GM12878 (cell line): ENCODE results near the gene MAK. TPM values are rescaled to one million over a fixed set of nuclear protein-coding genes. Genes with fewer than 3 reads are reported as not detected.

Source experiments
- ATAC-seq: fragments of 200-7000 bp; cut with Tn5 transposase; 3 replicates; pipeline ENCODE4 v1.9.1; 2020; ENCODE audit warnings: mild to moderate bottlenecking, moderate library complexity
- BruUV-seq: library from RNA; stranded (reverse); fragments of 400-500 nt; replicated peaks from 2 replicates; lab custom pipeline; 2021; lab: Mats Ljungman, UMichigan
- CTCF ChIA-PET: fragments of 300-600 bp; sonication (Branson Sonifier 250); formaldehyde crosslinking; extraction: SDS; loops from one replicate; lab custom pipeline; 2021; ENCODE audit warnings: inconsistent platforms; lab: Yijun Ruan, JAX
- POLR2A ChIA-PET: fragments of 350-600 bp; formaldehyde crosslinking; extraction: SDS; loops from one replicate; lab custom pipeline; 2021; ENCODE audit warnings: inconsistent platforms; lab: Charles Lee
- RAD21 ChIA-PET: fragments of 300-600 bp; sonication (Branson Sonifier 250); formaldehyde crosslinking; loops from one replicate; lab custom pipeline; 2023; ENCODE audit warnings: antibody characterized with exemption; ENCODE audit not compliant: unreplicated experiment; lab: Charles Lee
- SMC1A ChIA-PET: fragments of 300-600 bp; sonication (Branson Sonifier 250); formaldehyde crosslinking; loops from one replicate; lab custom pipeline; 2023; ENCODE audit not compliant: unreplicated experiment, uncharacterized antibody; lab: Charles Lee
- DNase-seq: peaks from one replicate; pipeline ENCODE4 v3.0.0-alpha.2; 2011; ENCODE audit warnings: low read depth, low spot score
- FAIRE-seq: peaks from 3 replicates; lab custom pipeline; 2011; peaks lifted over from hg19 to GRCh38; lab: Jason Lieb, UNC
- H2AFZ ChIP-seq: 2 replicates; pipeline ENCODE4 v1.6.0; 2011; ENCODE audit warnings: low read depth, low read length, control low read depth; ENCODE audit not compliant: control insufficient read depth
- H3K27ac ChIP-seq: 2 replicates; pipeline ENCODE4 v1.5.1; 2011; ENCODE audit warnings: control low read depth; ENCODE audit not compliant: control insufficient read depth, insufficient read depth
- H3K27me3 ChIP-seq, 2 experiments: replicated peaks in 1 of 2; 2 replicates each; pipeline versions ENCODE4 v1.6.0 to v1.6.1; 2011; ENCODE audit warnings: low read length in 1 of 2; ENCODE audit not compliant: control insufficient read depth in 2 of 2, insufficient read depth in 2 of 2
- H3K36me3 ChIP-seq, 2 experiments: 2 replicates each; pipeline ENCODE4 v1.5.1; 2011; ENCODE audit warnings: low read length in 1 of 2; ENCODE audit not compliant: control insufficient read depth in 2 of 2, insufficient read depth in 2 of 2
- H3K4me1 ChIP-seq: 2 replicates; pipeline ENCODE4 v1.6.1; 2011; ENCODE audit warnings: mild to moderate bottlenecking, low read length, moderate library complexity, mixed read lengths; ENCODE audit not compliant: control insufficient read depth, insufficient read depth
- H3K4me2 ChIP-seq: 2 replicates; pipeline ENCODE4 v1.6.0; 2011; ENCODE audit warnings: control low read depth; ENCODE audit not compliant: control insufficient read depth, insufficient read depth
- H3K4me3 ChIP-seq: fragments of 200-600 bp; sonication (generic); 2 replicates; pipeline ENCODE4 v1.5.1; 2016
- H3K79me2 ChIP-seq: 2 replicates; pipeline ENCODE4 v1.6.0; 2011; ENCODE audit warnings: low read length; ENCODE audit not compliant: control insufficient read depth, insufficient read depth
- H3K9ac ChIP-seq: 2 replicates; pipeline ENCODE4 v1.8.0; 2011; ENCODE audit warnings: low read length, control low read depth, mixed read lengths; ENCODE audit not compliant: control insufficient read depth, insufficient read depth
- H3K9me3 ChIP-seq: replicated peaks from 3 replicates; pipeline ENCODE4 v1.5.1; 2011; ENCODE audit warnings: mild to moderate bottlenecking, low read length; ENCODE audit not compliant: control insufficient read depth, insufficient read depth
- H4K20me1 ChIP-seq: 2 replicates; pipeline ENCODE4 v1.6.0; 2011; ENCODE audit not compliant: control insufficient read depth, insufficient read depth
- JUNB ChIP-seq: IDR thresholded peaks from 2 replicates; pipeline ENCODE4 v1.6.1; 2016; ENCODE audit warnings: antibody characterized with exemption, mild to moderate bottlenecking
- KAT2A ChIP-seq: conservative IDR thresholded peaks from 2 replicates; pipeline ENCODE4 v1.6.1; 2011; ENCODE audit warnings: low read depth, low read length; ENCODE audit not compliant: control insufficient read depth
- NFYB ChIP-seq: IDR thresholded peaks from 2 replicates; pipeline ENCODE4 v1.6.1; 2011; ENCODE audit warnings: low read depth, mild to moderate bottlenecking, low read length, improper control_type of control experiment, moderate library complexity; ENCODE audit not compliant: insufficient read depth
- POLR2AphosphoS5 ChIP-seq: IDR thresholded peaks from 2 replicates; pipeline ENCODE4 v1.6.1; 2011; ENCODE audit warnings: mild to moderate bottlenecking, low read length, inconsistent platforms
- RELA ChIP-seq: fragments of 450-650 bp; IDR thresholded peaks from 2 replicates; pipeline ENCODE4 v1.8.0; 2014; ENCODE audit warnings: borderline replicate concordance; ENCODE audit not compliant: partially characterized antibody
- STAT1 ChIP-seq: fragments of 450-650 bp; conservative IDR thresholded peaks from 2 replicates; pipeline ENCODE4 v1.6.1; 2014; ENCODE audit warnings: antibody characterized with exemption, mild to moderate bottlenecking
- ZNF622 ChIP-seq: fragments of 450-650 bp; IDR thresholded peaks from 2 replicates; pipeline ENCODE4 v1.6.1; 2017; ENCODE audit warnings: mild to moderate bottlenecking, inconsistent platforms
- WGBS: methylation state at CpG from one replicate; pipeline ENCODE4 v1.1.6; 2016; ENCODE audit warnings: low lambda C conversion rate; ENCODE audit not compliant: insufficient replicate concordance, insufficient coverage; ENCODE audit errors: missing lambda C conversion rate; 5-methylcytosine and 5-hydroxymethylcytosine counted together
- in situ Hi-C: fragments of 300-500 bp; cut with MboI; formaldehyde crosslinking; loops from 9 replicates; pipeline ENCODE4 v1.14.3; 2018; ENCODE audit warnings: mixed read lengths
- intact Hi-C: fragments of 100-400 bp; cut with micrococcal nuclease; formaldehyde crosslinking; loops from one replicate; pipeline ENCODE4 v1.14.2; 2022; ENCODE audit not compliant: unreplicated experiment
- polyA plus RNA-seq, 11 experiments: library from polyadenylated mRNA; depleted of rRNA in 4 of 11; unstranded in 6 of 11; stranded (reverse) in 5 of 11; fragments of >200 nt; fragmentation: Nextera tagmentation in 4 of 11; fragmentation: Illumina TruSeq in 1 of 11; extraction: Ambion mirVana in 4 of 11; extraction: Trizol in 1 of 11; gene quantifications; 1 replicate in 1 of 11; 2 replicates in 10 of 11; pipeline versions ENCODE4 v1.2.1 to v1.2.3, GENCODE V29; 2011 to 2016; ENCODE audit warnings: inconsistent platforms in 2 of 11, missing spikeins in 2 of 11, low read depth in 1 of 11
- total RNA-seq, 4 experiments: library from RNA; depleted of rRNA in 3 of 4; stranded (reverse); fragments of >200 nt in 3 of 4; fragmentation: Illumina TruSeq in 1 of 4; extraction: Trizol in 1 of 4; gene quantifications; 2 replicates each; pipeline versions ENCODE4 v1.2.1 to v1.2.3, GENCODE V29; 2013 to 2021
- TF ChIP-seq, protein P1 (sequence below): fragments of 450-650 bp; IDR thresholded peaks from 2 replicates; pipeline ENCODE4 v1.6.1; 2016; ENCODE audit warnings: mild to moderate bottlenecking
- TF ChIP-seq, protein P2 (sequence below): fragments of 450-650 bp; formaldehyde crosslinking; IDR thresholded peaks from 2 replicates; pipeline ENCODE4 v1.4.0; 2022; ENCODE audit warnings: mild to moderate bottlenecking, moderate library complexity
- TF ChIP-seq, protein P3 (sequence below): IDR thresholded peaks from 2 replicates; pipeline ENCODE4 v1.6.1; 2011; ENCODE audit warnings: borderline replicate concordance, low read depth, mild to moderate bottlenecking, moderate library complexity, mixed read lengths, low read length; ENCODE audit not compliant: insufficient read depth; ENCODE audit errors: extremely low read length
- TF ChIP-seq, protein P4 (sequence below): fragments of 450-650 bp; formaldehyde crosslinking; IDR thresholded peaks from 2 replicates; pipeline ENCODE4 v1.4.0; 2020; ENCODE audit warnings: mild to moderate bottlenecking, moderate library complexity

Gene MAK
- total and polyA plus RNA-seq, 10 of the 15 experiments (the other 5 are each of a cell fraction or from before 2014, with no cell fraction given), result 0.01 to 0.90 (median 0.13) TPM; not detected in 1

DNA sequence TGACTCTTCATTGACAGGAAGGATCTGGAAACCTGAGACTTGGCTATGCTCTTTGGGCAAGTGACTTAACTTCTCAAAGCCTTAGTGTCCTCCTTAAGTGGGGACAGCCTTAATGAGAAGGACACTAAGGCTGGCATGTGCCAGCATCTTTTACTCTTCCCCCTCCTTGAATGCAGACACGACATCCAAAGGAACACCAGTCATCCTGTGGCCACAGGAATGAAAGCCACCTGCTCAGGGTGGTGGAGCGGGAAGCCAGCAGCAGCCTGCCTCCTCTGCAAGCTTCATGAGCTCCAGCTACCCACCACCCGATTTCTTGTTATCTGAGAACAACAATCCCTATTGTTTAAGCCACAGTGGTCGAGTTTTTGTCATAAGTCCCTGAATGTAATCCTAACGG lies 46.2 kb downstream of the MAK start:
- no peak overlapping the region for H3K9ac ChIP-seq
- in situ Hi-C loops, result no loop called here

More for the DNA sequence above, 46.2 kb downstream of the MAK start:
- no peak overlapping the region for H3K4me2 ChIP-seq
- DNase-seq, result no peak
- no peak for FAIRE-seq
- no peak overlapping the region for H2AFZ ChIP-seq
- H4K20me1 ChIP-seq, result no peaks in the 10 kb centered on the region
- no TSS peak for BruUV-seq
- no peaks in the 10 kb centered on the region for H3K4me1 ChIP-seq
- WGBS, result 76% methylated on average over 5 of the region's 5 CpGs
- ChIA-PET SMC1A (interaction anchor here (0.7 to 2.2 kb wide), 2 partner anchors 311 to 313 kb away, joined by 4 to 5 read pairs; no protein-coding TSS in a partner anchor), POLR2A (interaction anchor here (0.8 kb wide), 1 partner anchor 54 kb away, joined by 3 read pairs; no protein-coding TSS in a partner anchor), CTCF (interaction anchor here (12.1 kb wide), 1 partner anchor 312 kb away, joined by 153 read pairs; no protein-coding TSS in a partner anchor)
- no peaks in the 10 kb centered on the region for H3K27me3 ChIP-seq
- intact Hi-C loops, result no loop called here
- no peak overlapping the region for H3K27ac ChIP-seq
- no peak for ATAC-seq
- no peak overlapping the region for H3K4me3 ChIP-seq
- no peaks in the 10 kb centered on the region for H3K9me3 ChIP-seq
- no peaks in the 10 kb centered on the region for H3K36me3 ChIP-seq
- no peaks in the 10 kb centered on the region for H3K79me2 ChIP-seq
- TF ChIP-seq JUNB, result no peak
- no peak for TF ChIP-seq STAT1
- TF ChIP-seq KAT2A, result no peak
- TF ChIP-seq POLR2AphosphoS5, result no peak
- TF ChIP-seq, protein P1, sequence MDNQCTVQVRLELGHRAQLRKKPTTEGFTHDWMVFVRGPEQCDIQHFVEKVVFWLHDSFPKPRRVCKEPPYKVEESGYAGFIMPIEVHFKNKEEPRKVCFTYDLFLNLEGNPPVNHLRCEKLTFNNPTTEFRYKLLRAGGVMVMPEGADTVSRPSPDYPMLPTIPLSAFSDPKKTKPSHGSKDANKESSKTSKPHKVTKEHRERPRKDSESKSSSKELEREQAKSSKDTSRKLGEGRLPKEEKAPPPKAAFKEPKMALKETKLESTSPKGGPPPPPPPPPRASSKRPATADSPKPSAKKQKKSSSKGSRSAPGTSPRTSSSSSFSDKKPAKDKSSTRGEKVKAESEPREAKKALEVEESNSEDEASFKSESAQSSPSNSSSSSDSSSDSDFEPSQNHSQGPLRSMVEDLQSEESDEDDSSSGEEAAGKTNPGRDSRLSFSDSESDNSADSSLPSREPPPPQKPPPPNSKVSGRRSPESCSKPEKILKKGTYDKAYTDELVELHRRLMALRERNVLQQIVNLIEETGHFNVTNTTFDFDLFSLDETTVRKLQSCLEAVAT, result no peak
- TF ChIP-seq ZNF622, result no peak
- TF ChIP-seq, protein P2, sequence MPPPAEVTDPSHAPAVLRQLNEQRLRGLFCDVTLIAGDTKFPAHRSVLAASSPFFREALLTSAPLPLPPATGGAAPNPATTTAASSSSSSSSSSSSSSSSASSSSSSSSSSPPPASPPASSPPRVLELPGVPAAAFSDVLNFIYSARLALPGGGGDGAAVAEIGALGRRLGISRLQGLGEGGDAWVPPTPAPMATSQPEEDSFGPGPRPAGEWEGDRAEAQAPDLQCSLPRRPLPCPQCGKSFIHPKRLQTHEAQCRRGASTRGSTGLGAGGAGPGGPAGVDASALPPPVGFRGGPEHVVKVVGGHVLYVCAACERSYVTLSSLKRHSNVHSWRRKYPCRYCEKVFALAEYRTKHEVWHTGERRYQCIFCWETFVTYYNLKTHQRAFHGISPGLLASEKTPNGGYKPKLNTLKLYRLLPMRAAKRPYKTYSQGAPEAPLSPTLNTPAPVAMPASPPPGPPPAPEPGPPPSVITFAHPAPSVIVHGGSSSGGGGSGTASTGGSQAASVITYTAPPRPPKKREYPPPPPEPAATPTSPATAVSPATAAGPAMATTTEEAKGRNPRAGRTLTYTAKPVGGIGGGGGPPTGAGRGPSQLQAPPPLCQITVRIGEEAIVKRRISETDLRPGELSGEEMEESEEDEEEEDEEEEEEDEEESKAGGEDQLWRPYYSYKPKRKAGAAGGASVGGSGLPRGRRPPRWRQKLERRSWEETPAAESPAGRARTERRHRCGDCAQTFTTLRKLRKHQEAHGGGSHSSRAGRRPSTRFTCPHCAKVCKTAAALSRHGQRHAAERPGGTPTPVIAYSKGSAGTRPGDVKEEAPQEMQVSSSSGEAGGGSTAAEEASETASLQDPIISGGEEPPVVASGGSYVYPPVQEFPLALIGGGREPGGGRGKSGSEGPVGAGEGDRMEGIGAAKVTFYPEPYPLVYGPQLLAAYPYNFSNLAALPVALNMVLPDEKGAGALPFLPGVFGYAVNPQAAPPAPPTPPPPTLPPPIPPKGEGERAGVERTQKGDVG, result no peak
- no peak for TF ChIP-seq NFYB
- TF ChIP-seq, protein P3, sequence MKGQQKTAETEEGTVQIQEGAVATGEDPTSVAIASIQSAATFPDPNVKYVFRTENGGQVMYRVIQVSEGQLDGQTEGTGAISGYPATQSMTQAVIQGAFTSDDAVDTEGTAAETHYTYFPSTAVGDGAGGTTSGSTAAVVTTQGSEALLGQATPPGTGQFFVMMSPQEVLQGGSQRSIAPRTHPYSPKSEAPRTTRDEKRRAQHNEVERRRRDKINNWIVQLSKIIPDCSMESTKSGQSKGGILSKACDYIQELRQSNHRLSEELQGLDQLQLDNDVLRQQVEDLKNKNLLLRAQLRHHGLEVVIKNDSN, result no peak
- no peak for TF ChIP-seq RELA
- TF ChIP-seq, protein P4, sequence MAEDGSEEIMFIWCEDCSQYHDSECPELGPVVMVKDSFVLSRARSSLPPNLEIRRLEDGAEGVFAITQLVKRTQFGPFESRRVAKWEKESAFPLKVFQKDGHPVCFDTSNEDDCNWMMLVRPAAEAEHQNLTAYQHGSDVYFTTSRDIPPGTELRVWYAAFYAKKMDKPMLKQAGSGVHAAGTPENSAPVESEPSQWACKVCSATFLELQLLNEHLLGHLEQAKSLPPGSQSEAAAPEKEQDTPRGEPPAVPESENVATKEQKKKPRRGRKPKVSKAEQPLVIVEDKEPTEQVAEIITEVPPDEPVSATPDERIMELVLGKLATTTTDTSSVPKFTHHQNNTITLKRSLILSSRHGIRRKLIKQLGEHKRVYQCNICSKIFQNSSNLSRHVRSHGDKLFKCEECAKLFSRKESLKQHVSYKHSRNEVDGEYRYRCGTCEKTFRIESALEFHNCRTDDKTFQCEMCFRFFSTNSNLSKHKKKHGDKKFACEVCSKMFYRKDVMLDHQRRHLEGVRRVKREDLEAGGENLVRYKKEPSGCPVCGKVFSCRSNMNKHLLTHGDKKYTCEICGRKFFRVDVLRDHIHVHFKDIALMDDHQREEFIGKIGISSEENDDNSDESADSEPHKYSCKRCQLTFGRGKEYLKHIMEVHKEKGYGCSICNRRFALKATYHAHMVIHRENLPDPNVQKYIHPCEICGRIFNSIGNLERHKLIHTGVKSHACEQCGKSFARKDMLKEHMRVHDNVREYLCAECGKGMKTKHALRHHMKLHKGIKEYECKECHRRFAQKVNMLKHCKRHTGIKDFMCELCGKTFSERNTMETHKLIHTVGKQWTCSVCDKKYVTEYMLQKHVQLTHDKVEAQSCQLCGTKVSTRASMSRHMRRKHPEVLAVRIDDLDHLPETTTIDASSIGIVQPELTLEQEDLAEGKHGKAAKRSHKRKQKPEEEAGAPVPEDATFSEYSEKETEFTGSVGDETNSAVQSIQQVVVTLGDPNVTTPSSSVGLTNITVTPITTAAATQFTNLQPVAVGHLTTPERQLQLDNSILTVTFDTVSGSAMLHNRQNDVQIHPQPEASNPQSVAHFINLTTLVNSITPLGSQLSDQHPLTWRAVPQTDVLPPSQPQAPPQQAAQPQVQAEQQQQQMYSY, result no peak
- TF ChIP-seq, all 136 proteins: peak for 0
- RAD21 ChIA-PET, result interaction anchor here (1.4 kb wide), 1 partner anchor 313 kb away, joined by 5 read pairs; no protein-coding TSS in a partner anchor
